GM08714 (cell line): ENCODE results near the gene SMIM36.
"Not testable (repeated sequence)": the region's sequence is repeated elsewhere in the genome, so short reads cannot be mapped to it uniquely, and the experiment has no call there.

Experiments
- H3K4me3 ChIP-seq: fragments of 200-500 bp; sonication (Bioruptor generic); 2 replicates; pipeline ENCODE4 v1.5.1; 2014; ENCODE audit warnings: mild to moderate bottlenecking, low read length, inconsistent platforms
- ZNF274 ChIP-seq: IDR thresholded peaks from 2 replicates; pipeline ENCODE4 v1.6.1; 2012; ENCODE audit warnings: mild to moderate bottlenecking, low read depth, low read length

Gene SMIM36

GRCh38 chr17:55524440-55525220, 13.4 kb upstream of the SMIM36 start:
- no peak overlapping the region for H3K4me3 ChIP-seq
- no peak for TF ChIP-seq ZNF274

GRCh38 chr17:55523032-55523431, 11.8 kb upstream of the SMIM36 start:
- H3K4me3 ChIP-seq: not testable (repeated sequence)

GRCh38 chr17:55521186-55521585, 9.9 kb upstream of the SMIM36 start:
- TF ChIP-seq ZNF274: no peak
- no peak overlapping the region for H3K4me3 ChIP-seq

DNA sequence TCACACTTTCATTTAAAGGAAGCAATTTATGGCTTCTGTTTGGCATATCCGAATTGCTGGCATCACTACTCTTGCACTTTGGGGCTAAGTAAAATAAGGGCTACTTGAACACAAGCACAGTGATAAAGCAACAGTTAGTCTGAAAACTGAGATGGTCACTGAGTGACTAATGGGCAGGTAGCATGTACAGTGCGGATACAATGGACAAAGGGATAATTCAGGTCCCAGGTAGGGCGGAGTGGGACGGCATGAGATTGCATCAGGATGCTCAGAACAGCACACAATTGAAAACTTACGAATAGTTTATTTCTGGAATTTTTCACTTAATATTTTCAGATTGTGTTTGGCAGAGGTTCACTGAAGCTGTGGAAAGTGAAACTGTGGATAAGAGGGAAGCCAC, 9.2 kb upstream of the SMIM36 start:
- no peak for TF ChIP-seq ZNF274
- no peak overlapping the region for H3K4me3 ChIP-seq

- no peak for TF ChIP-seq ZNF274
- no peak overlapping the region for H3K4me3 ChIP-seq
These were observed 7.3 kb upstream of the SMIM36 start for GRCh38 chr17:55518510-55518909.

- TF ChIP-seq ZNF274: no peak
- H3K4me3 ChIP-seq: no peak overlapping the region
These were observed 2.8 kb upstream of the SMIM36 start for GRCh38 chr17:55513885-55514590.

DNA sequence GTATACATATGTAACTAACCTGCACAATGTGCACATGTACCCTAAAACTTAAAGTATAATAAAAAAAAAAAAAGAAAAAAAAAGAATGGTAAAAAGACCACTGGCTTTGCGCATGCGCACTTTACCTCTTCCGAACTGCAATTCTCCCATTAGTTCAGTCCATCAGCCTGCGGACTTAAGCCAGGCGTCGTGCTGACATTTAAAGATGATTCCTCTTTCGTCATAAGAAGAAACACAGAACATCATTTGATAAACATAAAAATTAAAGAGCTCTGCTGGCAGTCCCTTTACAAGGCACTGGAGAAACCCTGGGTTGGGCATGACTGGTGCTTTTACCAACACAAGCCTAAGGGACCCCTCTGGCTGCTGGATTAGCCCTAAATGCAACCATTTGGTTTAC, 3.6 kb downstream of the SMIM36 start:
- not testable (repeated sequence) for H3K4me3 ChIP-seq

- H3K4me3 ChIP-seq: not testable (repeated sequence)
These were observed 9.6 kb downstream of the SMIM36 start for GRCh38 chr17:55501626-55502025.

DNA sequence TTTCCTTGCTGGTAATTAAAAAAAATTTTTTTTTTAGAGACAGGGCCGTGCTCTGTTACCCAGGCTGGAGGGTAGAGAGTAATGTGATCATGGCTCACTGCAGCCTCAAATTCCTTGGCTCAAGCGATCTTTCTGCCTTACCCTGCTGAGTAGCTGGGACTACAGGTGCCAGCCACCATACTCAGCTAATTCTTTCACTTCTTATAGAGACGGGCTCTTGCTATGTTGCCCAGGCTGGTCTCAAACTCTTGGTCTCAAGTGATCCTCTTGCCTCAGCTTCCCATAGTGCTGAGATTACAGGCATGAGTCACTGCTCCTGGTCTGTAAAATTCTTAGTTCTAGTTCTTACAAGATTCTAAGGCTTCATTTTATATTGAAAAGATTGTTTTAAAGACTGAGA, 11.1 kb downstream of the SMIM36 start:
- TF ChIP-seq ZNF274: no peak
- no peak overlapping the region for H3K4me3 ChIP-seq

- H3K4me3 ChIP-seq: no peak overlapping the region
- no peak for TF ChIP-seq ZNF274
These were observed 15.0 kb downstream of the SMIM36 start for GRCh38 chr17:55496094-55496881.

DNA sequence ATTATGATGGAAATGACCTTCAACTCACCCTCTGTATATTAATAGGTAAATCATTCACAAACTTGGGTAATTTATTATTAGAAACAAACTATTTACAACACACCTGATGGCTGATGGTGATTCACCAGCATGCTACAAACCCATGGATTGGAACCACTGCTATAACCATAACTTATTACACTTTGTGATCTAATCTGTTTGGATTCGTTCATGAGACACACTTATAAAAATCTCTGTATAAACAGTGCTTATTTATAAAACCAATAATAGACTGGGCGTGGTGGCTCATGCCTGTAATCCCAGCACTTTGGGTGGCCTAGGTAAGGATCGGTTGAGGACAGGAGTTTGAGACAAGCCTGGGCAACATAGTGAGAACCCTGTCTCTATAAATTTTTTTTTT, 16.0 kb downstream of the SMIM36 start:
- no peak for TF ChIP-seq ZNF274
- H3K4me3 ChIP-seq: no peak overlapping the region

DNA sequence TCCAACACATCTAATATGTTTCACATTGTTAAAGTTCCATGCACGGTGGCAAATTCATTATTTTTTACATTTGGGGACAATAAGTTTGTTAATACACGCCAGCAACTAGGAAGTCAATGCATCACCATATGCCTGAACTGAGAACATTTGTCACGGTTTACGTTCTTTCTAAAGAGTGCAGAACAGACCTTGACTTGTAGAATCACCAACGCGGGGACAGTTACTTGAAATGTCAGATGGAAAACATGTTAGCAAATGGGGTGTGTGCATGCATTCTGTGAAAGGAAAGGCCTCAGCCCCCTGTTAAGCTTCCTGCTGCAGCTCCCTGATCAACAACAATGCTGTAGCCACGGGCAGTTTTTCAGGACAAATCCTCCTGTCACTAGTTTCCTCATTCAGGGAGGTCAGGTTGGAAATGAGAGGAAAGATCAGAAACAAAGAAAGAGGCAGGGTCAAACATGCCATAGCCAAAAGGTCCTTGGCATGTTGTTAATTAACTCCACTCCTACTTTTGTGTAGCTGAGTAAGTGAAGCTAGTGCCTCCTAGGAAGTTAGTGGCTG, 18.4 kb downstream of the SMIM36 start:
- H3K4me3 ChIP-seq: no peak overlapping the region
- TF ChIP-seq ZNF274: no peak

GRCh38 chr17:55490376-55490775, 20.9 kb downstream of the SMIM36 start:
- no peak for TF ChIP-seq ZNF274
- no peak overlapping the region for H3K4me3 ChIP-seq

DNA sequence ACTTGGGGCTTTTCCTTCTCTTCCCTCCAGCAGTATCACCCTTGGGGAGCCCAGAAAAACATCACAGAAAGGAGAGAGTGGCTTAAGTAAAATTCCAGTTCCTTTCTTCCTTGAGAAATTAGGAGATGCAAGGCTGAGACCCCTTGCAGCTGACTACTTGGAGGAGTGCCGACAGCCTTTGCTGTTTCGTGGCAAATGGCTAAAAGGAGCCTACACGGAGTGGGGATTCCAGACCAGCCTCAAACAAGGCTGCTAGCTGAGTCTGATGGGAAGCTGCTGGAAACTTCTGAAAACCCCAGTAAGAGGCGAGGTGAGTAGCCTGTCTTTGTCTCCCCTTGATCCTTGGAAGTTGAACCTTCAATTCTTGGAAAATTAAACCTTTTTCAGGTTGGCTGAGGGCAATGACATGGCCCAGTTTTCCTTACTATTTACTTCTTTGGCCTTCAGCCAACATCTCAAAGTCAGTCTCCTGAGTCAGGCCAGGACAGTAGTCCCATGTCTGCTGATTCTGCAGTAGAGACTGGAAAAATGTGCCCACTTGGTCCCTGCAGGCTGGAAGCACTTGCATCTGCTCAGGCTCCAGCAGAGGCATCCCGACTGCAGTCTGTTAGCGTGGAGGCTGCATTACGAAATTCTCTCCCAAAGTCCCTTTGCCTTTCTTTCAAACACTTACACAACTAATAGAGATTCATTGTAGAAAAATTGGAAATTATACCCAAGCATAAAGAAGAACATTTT, 23.4 kb downstream of the SMIM36 start:
- no peak overlapping the region for H3K4me3 ChIP-seq
- no peak for TF ChIP-seq ZNF274
